Colon (tissue), 2 donors: ENCODE measurements around the gene GEMIN2.
"Not testable (repeated sequence)": the region's sequence is repeated elsewhere in the genome, so short reads cannot be mapped to it uniquely, and the experiment has no call there.

ENCODE experiments used
- FAIRE-seq: peaks from 2 replicates; lab custom pipeline; 2012; peaks lifted over from hg19 to GRCh38; lab: Jason Lieb, UNC
- donor health status: control.
- donor health status: control.

The GEMIN2 gene

DNA sequence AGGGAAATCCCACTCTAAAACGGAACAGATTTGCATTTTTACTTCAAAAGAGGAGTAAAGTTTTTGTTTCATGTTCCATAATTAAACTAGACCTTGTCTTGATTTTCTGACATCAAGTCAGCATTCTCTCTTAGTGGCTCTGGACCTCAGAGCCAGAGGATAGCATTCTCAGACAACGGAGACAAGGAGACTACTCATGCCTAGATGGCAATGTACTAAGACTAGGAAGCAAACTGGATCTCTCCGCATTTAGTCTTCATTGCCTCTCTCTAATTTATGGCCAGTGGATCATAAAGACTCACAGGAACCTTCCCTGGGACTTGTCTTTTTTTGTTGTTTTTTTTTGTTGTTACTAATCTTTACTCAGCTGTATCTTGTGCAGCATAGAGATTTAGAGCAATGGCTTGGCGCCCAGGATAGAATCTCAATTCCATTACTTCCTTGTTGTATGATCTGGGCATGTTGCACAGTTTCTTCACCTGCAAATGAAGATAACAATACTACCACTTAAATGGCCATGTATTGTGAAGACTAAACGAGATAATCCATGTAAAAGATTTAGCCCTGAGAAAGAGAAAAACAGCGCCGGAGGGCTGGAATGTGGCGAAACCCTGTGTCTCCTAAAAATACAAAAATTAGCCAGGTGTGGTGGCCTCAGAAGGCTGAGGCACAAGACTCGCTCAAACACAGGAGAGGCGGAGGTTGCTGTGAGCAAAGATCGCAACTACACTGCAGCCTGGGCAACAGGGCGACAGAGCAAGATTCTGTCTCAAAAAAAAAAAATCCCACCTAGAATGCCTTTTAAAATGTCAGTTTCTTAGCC, 4.0 kb upstream of the GEMIN2 start:
- no peak for FAIRE-seq

DNA sequence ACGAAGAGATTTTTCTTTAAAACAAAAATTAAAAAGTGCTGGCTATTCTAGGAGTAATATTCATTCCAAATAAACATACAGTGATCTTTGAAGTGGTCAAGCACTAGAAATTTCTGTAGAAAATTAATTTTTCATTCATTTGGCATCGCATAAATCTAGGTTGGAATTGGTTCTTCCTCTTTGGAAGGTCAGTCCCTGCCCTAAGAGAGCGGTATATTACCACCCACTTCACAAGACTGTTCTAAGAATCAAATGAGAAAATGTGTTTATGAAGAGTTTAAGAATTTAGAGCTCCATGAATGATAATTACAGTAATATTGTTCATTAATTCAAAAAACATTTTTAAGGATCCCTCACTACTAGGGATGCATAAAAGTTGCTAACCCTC, 444 bp upstream of the GEMIN2 start:
- no peak for FAIRE-seq

DNA sequence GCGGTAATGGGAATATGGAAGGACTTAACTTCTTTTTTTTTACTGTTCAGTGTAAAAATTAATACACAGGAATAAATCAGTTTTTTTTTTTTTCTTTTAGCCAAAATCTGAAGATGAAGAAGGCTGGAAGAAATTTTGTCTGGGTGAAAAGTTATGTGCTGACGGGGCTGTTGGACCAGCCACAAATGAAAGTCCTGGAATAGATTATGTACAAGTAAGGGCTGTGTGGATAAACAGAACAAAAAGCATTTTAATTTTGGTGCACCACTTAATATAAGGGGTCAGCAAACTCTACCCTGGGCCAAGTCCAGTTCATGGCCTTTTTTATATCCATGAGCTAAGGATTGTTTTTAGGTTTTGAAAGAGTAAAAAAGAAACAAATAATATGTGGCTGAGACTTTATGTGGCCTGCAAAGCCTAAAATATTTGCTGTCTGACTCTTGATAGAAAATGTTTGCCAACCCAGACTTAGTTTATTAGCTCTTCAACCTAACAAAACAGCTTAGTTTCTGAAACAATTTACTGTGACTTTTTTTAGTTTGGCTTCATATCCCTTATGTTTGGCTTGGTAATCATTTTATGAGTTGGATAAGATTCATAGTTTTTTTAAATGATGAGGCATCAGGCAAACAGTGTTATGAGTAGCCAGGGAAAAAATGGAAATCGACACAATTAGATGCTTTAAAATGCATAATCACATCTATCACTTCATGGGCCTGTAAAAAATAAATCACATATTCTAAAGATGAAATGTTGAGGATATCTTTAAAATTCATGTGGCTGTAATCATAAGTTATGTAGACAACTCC, 8.4 kb downstream of the GEMIN2 start:
- FAIRE-seq, result no peak

DNA sequence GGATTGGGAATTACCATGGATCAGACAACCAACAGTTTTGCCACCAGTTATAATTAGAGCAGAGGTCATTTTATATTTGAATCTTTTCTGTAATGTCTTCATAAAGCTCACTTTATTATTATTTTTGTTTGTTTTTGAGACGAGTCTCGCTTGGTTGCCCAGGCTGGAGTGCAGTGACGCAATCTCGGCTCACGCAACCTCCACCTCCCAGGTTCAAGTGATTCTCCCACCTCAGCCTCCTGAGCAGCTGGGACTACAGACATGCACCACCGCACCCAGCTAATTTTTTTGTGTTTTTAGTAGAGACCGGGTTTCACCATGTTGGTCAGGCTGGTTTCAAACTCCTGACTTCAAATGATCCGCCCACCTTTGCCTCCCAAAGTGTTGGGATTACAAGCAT, 23.7 kb downstream of the GEMIN2 start:
- not testable (repeated sequence) for FAIRE-seq

DNA sequence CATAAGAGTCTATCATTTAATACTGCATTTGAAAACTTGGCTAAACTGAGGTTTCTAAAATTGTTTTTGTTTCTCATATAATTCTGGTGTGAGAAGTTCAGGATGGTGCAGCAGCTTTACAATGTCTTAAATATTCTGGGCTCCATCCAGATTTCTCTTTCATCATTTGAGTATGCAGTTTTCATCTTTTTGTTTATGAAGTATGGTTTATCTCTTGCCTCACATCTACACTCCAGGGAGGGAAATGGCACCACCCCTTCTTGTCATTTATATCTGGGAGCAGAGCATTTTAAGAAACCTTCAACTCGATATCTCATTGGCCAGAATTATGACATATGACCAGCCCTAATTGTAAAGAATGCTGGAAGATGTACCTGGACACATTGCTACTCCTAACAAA, 24.3 kb downstream of the GEMIN2 start:
- FAIRE-seq, result no peak

DNA sequence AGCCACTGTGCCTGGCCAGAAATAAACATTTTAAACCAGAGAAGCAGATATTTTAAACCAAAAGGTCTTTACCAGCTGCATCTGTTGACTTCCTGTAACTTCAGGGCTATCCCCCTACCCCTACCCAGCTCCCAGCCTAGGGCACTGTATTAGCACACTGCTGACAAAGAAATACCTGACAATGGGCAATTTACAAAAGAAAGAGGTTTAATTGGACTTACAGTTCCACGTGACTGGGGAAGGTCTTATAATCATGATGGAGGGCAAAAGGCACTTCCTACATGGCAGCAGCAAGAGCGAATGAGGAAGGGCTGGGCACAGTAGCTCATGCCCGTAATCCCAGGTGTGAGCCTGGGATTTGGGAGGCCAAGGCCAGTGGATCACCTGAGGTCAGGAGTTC, 26.0 kb downstream of the GEMIN2 start:
- no peak for FAIRE-seq

DNA sequence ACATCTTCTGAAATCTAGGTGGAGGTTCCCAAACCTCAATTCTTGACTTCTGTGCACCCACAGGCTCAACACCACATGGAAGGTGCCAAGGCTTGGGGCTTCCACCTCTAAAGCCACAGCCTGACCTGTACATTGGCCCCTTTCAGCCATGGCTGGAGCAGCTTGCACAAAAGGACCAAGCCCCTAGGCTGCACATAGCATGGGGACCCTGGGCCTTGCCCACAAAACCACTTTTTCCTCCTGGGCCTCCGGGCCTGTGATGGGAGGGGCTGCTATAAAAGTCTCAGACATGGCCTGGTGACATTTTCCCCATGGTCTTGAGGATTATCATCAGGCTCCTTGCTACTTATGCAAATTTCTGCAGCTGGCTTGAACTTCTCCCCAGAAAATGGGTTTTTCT, 27.5 kb downstream of the GEMIN2 start:
- not testable (repeated sequence) for FAIRE-seq

DNA sequence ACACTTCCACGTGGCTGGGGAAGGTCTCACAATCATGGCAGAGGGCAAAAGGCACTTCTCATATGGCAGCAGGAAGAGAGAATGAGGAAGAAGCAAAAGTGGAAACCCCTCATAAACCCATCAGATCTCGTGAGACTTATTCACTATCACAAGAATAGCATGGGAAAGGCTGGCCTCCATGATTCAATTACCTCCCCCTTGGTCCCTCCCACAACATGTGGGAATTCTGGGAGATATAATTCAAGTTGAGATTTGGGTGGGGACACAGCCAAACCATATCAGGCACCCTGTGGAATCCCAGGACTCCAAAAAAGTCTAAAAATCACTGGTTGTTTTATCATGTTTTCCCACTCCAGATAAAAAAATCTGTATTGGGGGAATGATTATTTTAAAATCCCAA, 29.1 kb downstream of the GEMIN2 start:
- not testable (repeated sequence) for FAIRE-seq

DNA sequence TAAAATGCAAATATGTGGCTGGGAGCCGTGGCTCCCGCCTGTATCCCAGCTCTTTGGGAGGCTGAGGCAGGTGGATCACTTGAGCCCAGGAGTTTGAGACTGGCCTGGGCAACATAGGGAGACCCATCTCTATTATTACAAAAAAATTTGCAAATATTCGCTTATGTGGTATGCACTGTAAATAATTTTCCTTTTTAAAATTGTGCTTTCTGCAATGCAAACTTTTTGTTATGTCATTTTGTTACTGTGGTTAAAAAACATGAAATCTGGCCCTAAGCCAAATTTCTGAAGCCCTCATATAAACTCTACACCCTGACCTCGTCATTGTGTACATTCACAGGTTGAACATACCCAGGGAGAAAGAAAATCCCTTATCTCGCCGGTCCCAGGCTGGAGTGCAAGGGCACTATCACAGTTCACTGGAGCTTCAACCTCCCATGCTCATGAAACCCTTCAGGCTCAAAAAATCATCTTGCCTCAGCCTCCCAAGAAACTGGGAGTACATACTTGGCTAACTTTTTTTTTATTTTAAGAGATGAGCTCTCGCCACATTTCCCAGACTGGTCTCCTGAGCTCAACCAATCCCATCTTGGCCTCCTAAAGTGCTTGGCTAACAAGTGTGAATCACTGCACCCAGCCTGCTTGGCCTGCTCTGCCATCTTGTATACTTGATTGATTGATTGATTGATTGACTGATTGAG, 31.3 kb downstream of the GEMIN2 start:
- FAIRE-seq, result no peak

DNA sequence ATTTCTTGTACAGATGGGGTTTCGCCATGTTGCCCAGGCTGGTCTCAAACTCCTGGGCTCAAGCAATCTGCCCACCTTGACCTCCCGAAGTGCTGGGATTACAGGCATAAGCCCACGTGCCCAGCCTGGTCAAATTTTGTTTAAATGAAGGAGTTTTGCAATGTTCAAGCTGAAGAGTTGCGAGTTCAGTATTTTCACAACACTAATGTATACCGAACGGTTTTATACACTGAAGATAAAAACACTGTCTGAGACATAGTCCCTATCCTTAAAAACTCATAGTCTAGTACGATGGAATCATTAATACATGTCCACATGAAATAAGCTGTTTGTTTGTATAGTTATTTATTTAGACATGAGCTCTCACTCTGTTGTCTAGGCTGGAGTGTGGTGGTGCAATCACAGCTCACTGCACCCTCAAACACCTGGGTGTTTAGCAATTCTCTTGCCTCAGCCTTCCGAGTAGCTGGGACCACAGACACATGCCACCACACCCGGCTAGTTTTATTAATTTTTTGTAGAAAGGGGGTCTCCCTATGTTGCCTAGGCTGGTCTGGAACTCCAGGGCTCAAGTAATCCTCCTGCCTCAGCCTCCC, 40.6 kb downstream of the GEMIN2 start:
- no peak for FAIRE-seq

DNA sequence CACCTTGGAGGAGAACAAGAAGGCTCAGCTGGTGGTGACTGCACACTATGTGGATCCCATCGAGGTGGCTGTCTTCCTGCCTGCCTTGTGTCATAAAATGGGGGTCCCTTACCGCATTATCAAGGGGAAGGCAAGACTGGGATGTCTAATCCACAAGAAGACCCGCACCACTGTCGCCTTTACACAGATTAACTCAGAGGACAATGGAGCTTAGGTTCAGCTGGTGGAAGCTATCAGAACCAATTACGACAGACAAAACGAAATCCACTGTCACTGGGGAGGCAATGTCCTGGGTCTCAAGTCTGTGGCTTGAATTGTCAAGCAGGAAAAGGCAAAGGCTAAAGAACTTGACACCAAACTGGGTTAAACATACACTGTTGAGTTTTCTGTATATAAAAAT, 43.4 kb downstream of the GEMIN2 start:
- FAIRE-seq, result no peak

DNA sequence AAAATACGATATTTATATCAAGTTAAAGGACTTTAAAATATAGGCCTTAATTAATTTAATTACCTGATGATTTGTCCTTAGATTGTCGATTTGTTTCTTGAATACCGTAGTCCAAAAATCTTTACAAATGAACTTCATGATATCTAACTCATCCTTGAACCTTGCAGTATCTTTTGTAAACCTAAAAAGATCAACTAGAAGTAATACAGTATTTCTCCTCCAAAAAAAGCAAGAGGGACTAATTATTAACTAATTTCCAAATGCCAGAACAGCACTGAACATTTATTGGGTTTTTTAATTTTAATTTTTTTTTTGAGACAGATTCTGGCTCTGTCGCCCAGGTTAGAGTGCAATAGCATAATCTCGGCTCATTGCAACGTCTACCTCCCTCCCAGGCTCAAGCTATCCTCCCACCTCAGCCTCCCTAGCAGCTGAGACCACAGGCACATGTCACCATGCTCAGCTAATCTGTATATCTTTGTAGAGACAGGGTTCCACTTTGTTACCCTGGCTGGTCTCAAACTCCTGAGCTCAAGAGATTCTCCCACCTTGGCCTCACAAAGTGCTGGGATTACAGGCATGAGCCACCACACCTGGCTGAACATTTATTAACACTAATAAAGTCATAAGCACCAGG, 44.2 kb downstream of the GEMIN2 start:
- no peak for FAIRE-seq

DNA sequence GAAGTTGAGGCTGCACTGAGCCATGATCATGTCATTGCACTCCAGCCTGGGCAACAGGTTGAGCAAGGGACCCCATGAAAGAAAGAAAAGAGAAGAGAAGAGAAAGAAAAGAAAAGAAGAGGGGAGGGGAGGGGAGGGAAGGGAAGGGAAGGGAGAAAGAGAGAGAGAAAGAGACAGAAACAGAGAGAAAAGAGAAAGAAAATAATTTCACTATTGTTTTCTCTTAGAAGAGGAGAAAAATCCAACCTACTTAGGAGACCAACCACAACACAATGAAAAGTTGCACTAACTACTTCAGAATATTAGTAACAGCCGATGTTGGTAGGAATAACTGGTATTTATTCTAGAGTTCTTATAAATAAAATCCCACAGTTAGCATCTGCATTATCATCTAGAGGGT, 46.4 kb downstream of the GEMIN2 start:
- no peak for FAIRE-seq

DNA sequence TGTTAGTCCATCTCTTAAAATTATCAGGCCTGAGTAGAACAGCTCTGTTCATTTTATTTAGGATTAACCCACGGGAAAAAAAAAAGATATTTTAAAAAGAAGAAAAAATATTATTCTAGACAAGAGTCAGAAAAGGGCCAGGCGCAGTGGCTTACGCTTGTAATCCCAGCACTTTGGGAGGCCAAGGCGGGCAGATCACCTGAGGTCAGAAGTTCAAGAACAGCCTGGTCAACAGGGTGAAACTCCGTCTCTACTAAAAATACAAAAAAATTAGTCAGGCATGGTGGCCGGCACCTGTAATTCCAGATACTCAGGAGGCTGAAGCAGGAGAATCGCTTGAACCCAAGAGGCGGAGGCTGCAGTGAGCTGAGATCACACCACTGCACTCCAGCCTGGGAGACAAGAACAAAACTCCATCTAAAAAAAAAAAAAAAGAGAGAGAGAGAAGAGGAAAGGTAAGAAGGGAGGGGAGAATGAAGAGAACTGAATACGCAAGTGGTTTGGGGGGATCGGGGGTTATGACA, 53.7 kb downstream of the GEMIN2 start:
- FAIRE-seq, result not testable (repeated sequence)

DNA sequence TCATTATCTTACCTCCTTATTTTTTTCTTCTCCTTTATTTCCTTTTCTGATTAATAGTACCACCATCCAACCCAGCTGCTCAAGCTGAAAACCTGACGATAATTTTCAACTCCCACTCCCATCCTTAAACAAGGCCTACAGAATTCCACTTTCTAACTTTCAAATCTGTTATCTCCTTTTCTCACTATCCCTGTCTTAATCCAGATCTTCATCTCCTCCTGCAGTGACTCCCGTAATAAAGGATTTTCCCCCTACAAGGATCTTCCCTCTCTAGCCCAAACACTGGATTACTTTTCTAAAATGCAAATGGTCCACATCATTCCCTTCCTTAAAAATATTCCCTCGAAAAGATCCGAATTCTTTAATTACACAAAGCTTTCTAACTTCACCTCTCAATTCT, 54.5 kb downstream of the GEMIN2 start:
- FAIRE-seq, result no peak

DNA sequence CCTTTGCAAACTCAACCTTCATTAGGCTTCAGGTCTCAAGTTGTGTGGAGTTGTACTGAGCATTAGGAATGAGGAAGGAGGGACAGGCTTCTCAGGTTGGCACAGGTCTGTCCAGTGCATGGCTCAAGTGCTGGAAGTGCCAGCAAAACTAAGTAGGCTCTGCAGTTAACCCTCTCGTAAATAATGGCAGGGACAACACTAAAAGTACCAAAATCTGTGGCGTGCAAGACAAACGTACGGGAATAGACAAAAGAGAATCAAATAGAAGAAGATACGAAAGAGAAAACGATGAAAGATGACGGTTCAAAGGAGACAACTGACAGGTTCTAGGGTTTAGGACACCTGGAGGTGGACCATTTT, 55.4 kb downstream of the GEMIN2 start:
- no peak for FAIRE-seq

DNA sequence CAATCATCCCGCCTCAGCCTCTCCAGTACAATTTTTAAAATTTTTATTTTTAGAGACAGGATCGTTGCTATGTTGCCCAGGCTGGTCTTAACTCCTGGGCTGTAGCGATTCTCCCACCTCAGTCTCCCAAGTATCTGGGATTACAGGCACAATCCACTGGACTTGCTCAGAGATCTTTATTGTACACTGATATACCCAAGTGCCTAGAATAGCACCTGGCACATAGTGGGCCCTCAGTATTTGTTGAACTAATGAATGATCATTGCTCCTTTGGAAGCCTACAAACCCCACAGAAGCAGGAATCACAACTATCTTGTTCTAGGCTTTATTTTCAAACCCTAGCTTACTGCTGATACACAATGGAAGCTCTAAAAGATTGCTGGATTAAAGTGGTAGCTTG, 59.1 kb downstream of the GEMIN2 start:
- no peak for FAIRE-seq

DNA sequence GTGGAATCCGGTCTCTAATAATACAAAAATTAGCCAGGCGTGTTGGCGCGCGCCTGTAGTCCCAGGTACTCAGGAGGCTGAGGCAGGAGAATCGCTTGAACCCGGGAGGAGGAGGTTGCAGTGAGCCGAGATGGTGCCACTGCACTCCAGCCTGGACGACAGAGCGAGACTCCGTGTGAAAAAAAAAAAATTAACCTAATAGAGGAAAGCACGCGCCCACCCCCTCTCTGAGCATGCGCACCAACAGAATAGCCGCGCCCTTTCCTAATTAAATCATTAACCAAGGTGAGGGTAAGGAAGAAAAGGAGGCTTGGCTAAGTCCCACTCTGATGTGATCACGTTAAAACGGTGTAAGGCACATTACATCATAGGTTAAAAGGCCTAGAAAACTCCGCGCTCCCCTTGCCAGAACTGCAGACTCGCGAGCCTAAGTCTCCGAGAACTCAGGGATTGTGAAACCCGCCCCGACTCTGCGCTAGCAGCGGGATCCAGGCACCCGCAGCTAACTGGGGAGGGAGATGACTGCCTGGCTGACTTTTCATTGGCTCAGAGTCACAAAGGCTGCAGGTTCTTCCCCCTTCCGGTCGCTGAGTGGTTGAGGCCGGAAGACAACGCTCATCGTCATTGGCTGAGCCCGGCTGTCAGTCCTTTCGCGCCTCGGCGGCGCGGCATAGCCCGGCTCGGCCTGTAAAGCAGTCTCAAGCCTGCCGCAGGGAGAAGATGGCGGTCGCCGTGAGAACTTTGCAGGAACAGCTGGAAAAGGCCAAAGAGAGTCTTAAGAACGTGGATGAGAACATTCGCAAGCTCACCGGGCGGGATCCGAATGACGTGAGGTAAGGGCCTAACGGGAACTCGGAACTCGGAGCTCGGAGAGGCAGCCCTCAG, 60.7 kb downstream of the GEMIN2 start, which contains the start of gene PNN:
TSS of gene PNN (plus strand) at position 695 of the 885 bp plus-strand sequence. CDS start at position 721, 26 bp downstream.
- no peak for FAIRE-seq

DNA sequence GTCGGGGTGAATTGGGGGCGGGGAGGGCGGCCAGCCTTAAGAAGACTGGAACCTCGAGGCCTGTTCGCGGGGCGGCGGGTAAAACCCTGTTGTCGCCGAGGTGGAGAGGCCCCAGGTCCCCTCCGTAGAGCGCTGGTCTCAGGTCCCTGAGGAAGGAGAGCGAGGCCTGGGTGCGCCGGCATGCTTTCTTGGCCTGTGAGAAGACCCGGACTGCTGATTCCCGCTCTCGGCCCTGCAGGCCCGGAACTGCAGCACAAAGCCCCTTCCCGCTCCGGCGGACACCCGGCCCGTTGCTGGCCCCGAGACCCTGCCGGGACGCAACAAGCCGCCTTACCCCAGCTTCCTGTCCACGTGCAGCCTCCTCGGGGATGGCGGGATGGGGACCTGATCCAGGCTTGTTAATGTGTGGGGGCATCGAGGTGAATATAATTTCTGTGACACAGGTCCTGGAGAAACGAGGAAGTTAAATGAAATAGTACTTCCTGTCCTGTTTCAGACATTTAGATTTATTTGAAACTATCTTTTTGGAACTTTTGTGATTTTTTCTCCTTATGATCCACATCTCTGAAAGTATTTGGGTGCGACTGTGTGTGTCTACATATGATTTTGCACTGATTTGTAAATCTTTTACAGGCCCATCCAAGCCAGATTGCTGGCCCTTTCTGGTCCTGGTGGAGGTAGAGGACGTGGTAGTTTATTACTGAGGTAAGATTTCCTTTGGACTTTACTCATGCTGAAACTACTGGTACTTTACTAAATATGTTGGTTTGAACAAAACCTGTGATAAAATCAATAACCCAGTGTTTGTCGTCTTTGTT, 61.5 kb downstream of the GEMIN2 start:
- FAIRE-seq, result no peak
